Loucy (cell line): ENCODE data around the gene SMG9.

Experiments
- H2AFZ ChIP-seq: fragments of 200-600 bp; sonication (generic); 2 replicates; pipeline ENCODE4 v1.6.0; 2016; ENCODE audit warnings: antibody characterized with exemption, mild to moderate bottlenecking, low read length, moderate library complexity
- H3F3A ChIP-seq: fragments of 200-600 bp; 2 replicates; pipeline ENCODE4 v1.6.0; 2016; ENCODE audit warnings: antibody characterized with exemption, low read depth, mild to moderate bottlenecking
- H3K27me3 ChIP-seq: fragments of 200-600 bp; sonication (generic); 2 replicates; pipeline ENCODE4 v1.6.1; 2014; ENCODE audit warnings: low read length, mild to moderate bottlenecking; ENCODE audit not compliant: insufficient read depth, poor library complexity, severe bottlenecking
- H3K36me3 ChIP-seq: fragments of 200-600 bp; sonication (generic); 2 replicates; pipeline ENCODE4 v1.6.1; 2016; ENCODE audit warnings: low read length; ENCODE audit not compliant: insufficient read depth
- H3K4me1 ChIP-seq: fragments of 200-600 bp; sonication (generic); 2 replicates; pipeline ENCODE4 v1.5.1; 2014; ENCODE audit warnings: low read length, mild to moderate bottlenecking; ENCODE audit not compliant: insufficient read depth, poor library complexity, severe bottlenecking
- H3K4me2 ChIP-seq: fragments of 200-600 bp; sonication (generic); 2 replicates; pipeline ENCODE4 v1.6.0; 2014; ENCODE audit warnings: antibody characterized with exemption, low read length, low read depth, mild to moderate bottlenecking; ENCODE audit not compliant: poor library complexity, severe bottlenecking
- H3K4me3 ChIP-seq: fragments of 200-600 bp; sonication (generic); 2 replicates; pipeline ENCODE4 v1.5.1; 2014; ENCODE audit warnings: low read length, mild to moderate bottlenecking, mixed read lengths; ENCODE audit not compliant: poor library complexity, severe bottlenecking
- H3K79me2 ChIP-seq: fragments of 200-600 bp; sonication (generic); 2 replicates; pipeline ENCODE4 v1.6.1; 2014; ENCODE audit warnings: low read length; ENCODE audit not compliant: insufficient read depth
- H3K9ac ChIP-seq: fragments of 200-600 bp; sonication (generic); 2 replicates; pipeline ENCODE4 v1.6.0; 2014; ENCODE audit warnings: mild to moderate bottlenecking, low read depth, low read length, moderate library complexity; ENCODE audit not compliant: poor library complexity, severe bottlenecking
- H3K9me2 ChIP-seq: fragments of 200-600 bp; sonication (generic); replicated peaks from 2 replicates; pipeline ENCODE4 v1.6.1; 2016; ENCODE audit warnings: low read depth, low read length, mixed read lengths
- H3K9me3 ChIP-seq: fragments of 200-600 bp; sonication (generic); 2 replicates; pipeline ENCODE4 v1.6.1; 2014; ENCODE audit warnings: mild to moderate bottlenecking, antibody characterized with exemption, low read length, low read depth; ENCODE audit not compliant: insufficient read depth
- H4K20me1 ChIP-seq: fragments of 200-600 bp; sonication (generic); 2 replicates; pipeline ENCODE4 v1.6.0; 2014; ENCODE audit warnings: antibody characterized with exemption, low read length, mild to moderate bottlenecking; ENCODE audit not compliant: insufficient read depth, poor library complexity, severe bottlenecking
- EZH2phosphoT487 ChIP-seq: fragments of 200-600 bp; IDR thresholded peaks from 2 replicates; pipeline ENCODE4 v1.6.1; 2018; ENCODE audit warnings: antibody characterized with exemption, mild to moderate bottlenecking, moderate library complexity, borderline replicate concordance
- TF ChIP-seq, protein P1 (sequence below): fragments of 200-600 bp; sonication (generic); conservative IDR thresholded peaks from 2 replicates; pipeline ENCODE4 v1.5.1; 2014; ENCODE audit warnings: mild to moderate bottlenecking, antibody characterized with exemption, low read length

The SMG9 gene

DNA sequence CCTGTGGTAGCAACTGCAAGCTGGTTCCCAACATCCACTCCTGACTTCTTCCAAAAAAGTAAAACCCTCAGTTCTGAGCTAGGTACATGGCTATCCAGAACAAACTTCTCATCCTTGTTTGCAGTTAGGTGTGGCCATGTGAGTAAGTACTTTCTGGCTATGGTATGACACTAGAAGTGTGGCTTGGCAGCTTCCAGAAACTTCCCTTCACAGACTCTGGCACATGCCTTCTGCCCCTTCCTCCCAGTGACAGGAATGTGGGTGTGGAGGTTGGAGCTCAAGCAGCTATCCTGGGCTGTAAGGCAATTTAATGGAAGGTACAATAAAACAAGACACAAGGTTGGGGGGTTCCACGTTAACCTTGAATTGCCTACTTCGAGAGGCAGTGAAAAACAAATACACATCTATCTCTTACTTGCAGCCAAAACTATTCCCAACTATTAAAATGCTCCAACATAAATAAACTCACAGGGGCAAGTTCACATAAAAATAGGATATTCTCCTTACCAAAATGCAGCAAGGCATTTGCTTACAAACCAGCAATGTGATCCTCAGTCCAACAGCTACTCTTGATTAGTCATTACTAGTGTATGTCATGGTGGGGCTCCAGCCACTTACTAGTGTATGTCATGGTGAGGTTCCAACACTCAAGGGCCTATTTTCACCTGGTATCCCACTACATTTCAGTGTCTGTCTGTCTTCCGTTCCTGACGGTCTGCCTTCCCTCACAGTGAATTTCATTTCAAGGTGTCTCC lies 3.1 kb downstream of the SMG9 start:
- peaks cover 39% of the 10 kb centered on the region; the same call in 1 of the 2 replicates for H3K36me3 ChIP-seq
- H3K4me3 ChIP-seq: peak overlapping the region; percentile 5
- peaks cover 48% of the 10 kb centered on the region for H3K79me2 ChIP-seq
- TF ChIP-seq, protein P1, sequence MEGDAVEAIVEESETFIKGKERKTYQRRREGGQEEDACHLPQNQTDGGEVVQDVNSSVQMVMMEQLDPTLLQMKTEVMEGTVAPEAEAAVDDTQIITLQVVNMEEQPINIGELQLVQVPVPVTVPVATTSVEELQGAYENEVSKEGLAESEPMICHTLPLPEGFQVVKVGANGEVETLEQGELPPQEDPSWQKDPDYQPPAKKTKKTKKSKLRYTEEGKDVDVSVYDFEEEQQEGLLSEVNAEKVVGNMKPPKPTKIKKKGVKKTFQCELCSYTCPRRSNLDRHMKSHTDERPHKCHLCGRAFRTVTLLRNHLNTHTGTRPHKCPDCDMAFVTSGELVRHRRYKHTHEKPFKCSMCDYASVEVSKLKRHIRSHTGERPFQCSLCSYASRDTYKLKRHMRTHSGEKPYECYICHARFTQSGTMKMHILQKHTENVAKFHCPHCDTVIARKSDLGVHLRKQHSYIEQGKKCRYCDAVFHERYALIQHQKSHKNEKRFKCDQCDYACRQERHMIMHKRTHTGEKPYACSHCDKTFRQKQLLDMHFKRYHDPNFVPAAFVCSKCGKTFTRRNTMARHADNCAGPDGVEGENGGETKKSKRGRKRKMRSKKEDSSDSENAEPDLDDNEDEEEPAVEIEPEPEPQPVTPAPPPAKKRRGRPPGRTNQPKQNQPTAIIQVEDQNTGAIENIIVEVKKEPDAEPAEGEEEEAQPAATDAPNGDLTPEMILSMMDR: no peak
- no peak for TF ChIP-seq EZH2phosphoT487
- H2AFZ ChIP-seq: no peak overlapping the region
- H3K27me3 ChIP-seq: no peaks in the 10 kb centered on the region
- no peaks in the 10 kb centered on the region for H3K9me2 ChIP-seq
- H3K9ac ChIP-seq: no peak overlapping the region
- peaks cover 20% of the 10 kb centered on the region for H4K20me1 ChIP-seq
- H3K4me2 ChIP-seq: peak overlapping the region; percentile 90
- H3K9me3 ChIP-seq: no peaks in the 10 kb centered on the region
- H3K4me1 ChIP-seq: peaks cover 21% of the 10 kb centered on the region
- H3F3A ChIP-seq: 0 out of 2 replicates have a peak, but pooled peaks cover 3% of the 10 kb centered on the region

DNA sequence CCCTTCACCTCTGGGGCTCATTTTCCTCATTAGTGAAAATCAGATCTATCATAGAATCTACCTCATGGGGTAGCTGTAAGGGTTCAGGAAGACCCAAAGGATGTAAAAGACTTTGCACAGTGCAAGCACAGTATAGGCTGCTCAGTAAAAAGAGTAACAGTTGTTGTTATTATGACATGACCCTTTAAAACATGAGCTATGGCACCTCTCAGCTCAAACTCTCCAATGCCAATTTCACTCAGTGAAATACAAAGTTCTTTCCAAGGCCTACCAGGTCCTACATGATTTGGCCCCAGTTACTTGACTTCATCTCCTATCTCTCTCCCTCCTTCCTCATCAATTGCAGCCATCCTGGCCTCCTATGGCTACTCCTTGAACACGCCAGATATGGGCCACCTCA lies 4.9 kb downstream of the SMG9 start:
- Histone ChIP-seq H2AFZ (no peak overlapping the region), H3K4me3 (no peak overlapping the region), H3K4me1 (peaks cover 13% of the 10 kb centered on the region), H3F3A (no peaks in the 10 kb centered on the region), H3K27me3 (no peaks in the 10 kb centered on the region), H3K9ac (no peak overlapping the region), H3K9me3 (no peaks in the 10 kb centered on the region), H3K79me2 (peaks cover 33% of the 10 kb centered on the region), H3K4me2 (peak overlapping the region; percentile 10), H3K36me3 (peaks cover 49% of the 10 kb centered on the region; the same call in 1 of the 2 replicates), H3K9me2 (no peaks in the 10 kb centered on the region), H4K20me1 (peaks cover 20% of the 10 kb centered on the region)
- no peak for TF ChIP-seq EZH2phosphoT487
- TF ChIP-seq, protein P1: no peak

DNA sequence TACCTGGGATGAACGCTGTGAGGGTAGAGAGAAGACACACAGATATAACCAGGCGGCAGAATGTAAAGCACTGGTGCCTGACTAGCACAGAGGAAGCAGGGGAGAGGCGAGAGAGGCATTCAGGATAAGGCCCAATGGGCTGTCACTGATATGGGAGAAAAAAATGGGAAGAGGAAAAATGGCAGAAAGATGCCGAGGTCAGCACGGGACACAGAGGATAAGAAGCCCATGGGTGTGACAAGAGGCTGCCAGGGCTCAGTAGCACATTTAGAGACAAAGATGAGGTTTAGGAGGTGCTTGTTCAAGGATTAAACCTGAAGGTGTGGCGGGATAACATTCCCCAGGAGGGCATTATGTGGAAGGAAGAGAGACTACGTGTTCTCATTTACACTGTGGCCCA lies 5.6 kb downstream of the SMG9 start:
- TF ChIP-seq, protein P1: no peak
- TF ChIP-seq EZH2phosphoT487: no peak
- Histone ChIP-seq H3K9ac (no peak overlapping the region), H3K9me3 (no peaks in the 10 kb centered on the region), H3K36me3 (peaks cover 55% of the 10 kb centered on the region; the same call in 1 of the 2 replicates), H2AFZ (no peak overlapping the region), H3K79me2 (peaks cover 31% of the 10 kb centered on the region), H3K4me2 (no peak overlapping the region), H3K27me3 (no peaks in the 10 kb centered on the region), H3F3A (no peaks in the 10 kb centered on the region), H4K20me1 (peaks cover 20% of the 10 kb centered on the region), H3K4me1 (peaks cover 13% of the 10 kb centered on the region), H3K4me3 (no peak overlapping the region), H3K9me2 (no peaks in the 10 kb centered on the region)
